GM19023 (cell line): ENCODE measurements around the gene TAOK3.
"Not testable (repeated sequence)": the region's sequence is repeated elsewhere in the genome, so short reads cannot be mapped to it uniquely, and the experiment has no call there.

Experiments used
- ATAC-seq: cut with Tn5 transposase; IDR thresholded peaks from one replicate; pipeline ENCODE4 v1.9.1; 2021; ENCODE audit warnings: mild to moderate bottlenecking, moderate library complexity; ENCODE audit not compliant: unreplicated experiment

The TAOK3 gene

DNA sequence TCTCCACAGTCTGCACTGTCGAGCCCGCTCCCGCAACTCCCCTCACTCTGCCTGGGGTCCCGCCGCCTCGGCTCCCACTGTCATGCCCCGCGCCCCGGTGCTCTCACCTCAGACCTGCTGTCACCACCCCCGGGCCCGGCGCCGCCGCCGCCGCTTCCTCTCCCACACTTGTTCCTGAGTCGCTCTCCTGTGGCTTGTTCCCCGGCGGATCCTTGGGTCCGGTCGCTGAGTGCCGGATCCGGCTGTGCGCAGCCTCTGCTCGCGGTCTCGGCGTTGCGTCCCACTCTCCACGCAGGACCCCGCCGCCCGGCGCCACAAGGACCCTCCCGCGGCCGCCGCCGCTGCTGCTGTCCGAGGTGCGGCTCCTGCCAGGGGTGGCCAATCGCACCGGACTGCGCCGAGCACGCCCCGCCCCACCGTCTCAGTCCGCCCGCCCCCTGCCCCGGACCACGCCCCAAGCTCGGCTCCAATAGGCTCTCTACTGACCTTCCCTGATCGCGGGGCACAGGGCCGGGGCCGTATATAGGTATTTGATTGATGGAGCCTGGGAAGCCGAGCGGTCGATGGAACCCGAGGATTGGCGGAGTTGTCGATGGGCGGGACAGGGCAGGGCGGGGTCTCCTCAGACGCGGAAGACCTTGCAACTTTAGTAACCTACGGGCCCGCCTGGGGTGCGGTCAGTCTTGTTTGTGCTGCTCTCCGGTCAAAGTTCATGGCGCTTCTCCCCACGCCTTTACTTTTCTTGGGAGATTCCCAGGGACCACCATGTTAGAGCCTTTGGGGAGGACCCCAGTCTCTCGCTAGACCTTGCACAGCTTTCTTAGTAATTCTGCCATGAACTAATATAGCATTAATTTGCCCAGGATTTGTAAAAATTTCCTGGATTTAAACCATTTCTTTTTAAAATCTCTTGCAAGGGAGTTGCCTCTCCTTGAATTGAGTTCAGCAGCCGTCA, at the start of gene TAOK3:
Gene TAOK3, minus strand, starts transcription at position 367 of the 955 bp plus-strand sequence. CDS start 117,340 bp downstream, outside the sequence.
- ATAC-seq, result peak; percentile 80

DNA sequence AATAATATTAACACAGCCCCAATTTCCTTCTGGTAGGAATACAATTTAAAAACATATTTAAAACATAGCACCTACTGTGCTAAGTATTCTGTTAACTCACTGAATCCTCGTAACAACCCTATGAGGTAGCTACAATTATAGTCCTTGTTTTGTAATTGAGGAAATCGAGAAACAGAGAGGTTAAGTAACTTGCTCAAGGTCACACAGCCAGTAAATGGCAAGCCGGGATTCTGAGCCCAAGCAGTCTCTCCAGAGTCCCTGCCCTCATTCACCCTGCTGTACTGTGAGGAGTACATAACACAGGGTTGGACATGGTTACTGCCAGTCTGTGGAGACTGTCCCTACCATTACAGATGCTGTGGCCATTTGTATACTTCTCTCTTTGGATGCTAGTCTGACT, 48.0 kb upstream of the TAOK3 start:
- ATAC-seq, result no peak

GRCh38 chr12:118418385-118419057, 45.8 kb upstream of the TAOK3 start:
- no peak for ATAC-seq

DNA sequence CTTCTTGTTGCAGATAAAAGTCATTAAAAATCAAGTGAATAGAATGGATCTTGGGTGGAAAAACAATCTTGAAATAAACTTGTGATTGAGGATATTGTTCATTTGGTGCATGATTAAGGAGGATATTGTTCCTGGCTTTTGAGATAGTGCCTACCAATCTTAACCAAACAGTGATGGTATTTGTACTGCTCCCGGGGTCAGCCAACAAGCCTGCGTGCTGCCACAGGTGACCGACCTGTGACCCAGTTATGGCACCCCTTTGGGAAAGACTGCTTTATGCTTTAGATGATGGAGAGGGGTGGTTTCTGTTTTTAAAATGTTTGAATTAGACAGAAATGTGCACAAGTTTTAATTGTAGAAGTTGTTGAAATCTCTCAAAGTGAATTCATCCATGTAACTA, 45.2 kb upstream of the TAOK3 start:
- no peak for ATAC-seq

DNA sequence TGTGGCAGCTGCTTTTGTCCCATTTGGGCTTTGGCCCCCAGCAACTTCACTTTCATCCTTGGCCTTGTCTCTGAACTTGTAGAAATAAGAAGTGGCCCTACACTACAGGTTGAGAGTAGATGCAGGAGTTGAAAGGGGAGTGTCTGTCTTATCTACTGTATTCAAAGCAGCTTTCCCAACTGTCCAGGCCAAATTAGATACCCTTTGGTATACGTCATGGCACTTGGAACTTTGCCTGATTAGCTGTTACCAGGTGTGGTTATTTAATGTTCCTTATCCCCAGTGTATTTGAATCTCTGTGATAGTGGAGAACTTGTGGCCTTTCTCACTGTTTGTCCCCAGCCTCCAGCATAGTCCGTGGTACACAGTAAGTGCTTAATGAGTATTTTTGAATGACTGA, 37.1 kb upstream of the TAOK3 start:
- no peak for ATAC-seq

DNA sequence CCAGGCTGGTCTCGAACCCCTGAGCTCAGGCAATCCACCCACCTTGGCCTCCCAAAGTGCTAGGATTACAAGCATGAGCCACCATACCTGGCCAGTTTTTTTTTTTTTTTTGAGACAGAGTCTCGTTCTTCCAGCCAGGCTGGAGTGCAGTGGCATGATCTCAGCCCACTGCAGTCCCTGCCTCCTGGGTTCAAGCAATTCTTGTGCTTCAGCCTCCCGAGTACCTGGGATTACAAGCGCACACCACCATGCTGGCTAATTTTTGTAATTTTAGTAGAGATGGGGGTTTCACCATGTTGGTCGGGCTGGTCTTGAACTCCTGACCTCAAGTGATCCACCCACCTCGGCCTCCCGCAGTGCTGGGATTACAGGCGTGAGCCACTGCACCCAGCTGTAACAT, 35.5 kb upstream of the TAOK3 start:
- ATAC-seq, result not testable (repeated sequence)

DNA sequence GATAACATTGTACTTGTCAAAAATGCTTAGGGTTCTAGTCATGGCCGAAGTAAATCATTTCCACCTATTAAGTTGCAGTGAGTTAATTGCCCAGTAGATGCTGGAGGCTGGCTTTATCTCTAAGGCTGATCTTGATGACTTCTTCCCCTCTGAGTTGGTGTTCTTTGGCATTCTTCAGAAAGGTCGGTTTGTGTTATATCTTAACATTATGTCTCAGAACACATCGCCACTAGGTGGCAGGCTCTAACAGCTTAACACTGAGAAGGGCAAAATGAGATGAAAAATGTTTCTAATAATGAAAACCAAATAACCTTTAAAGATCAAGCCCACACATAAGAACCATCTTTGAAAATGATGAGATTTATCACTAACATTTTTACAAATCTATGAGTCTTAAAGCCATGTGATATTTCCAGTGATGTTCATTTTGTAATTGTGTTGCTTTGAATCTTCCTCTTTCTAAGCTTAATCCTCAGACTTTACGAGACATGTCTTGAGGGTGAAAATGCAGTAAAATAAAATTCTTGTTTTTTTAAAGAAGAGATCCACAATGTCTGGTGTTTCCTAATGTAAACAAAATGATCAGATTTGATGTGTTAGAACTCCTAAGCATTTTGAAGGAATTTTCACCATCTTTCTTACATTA, 32.3 kb upstream of the TAOK3 start:
- ATAC-seq, result no peak

GRCh38 chr12:118402251-118402650, 29.5 kb upstream of the TAOK3 start:
- ATAC-seq, result no peak

- ATAC-seq, result no peak
Observed at GRCh38 chr12:118398940-118399339, 26.2 kb upstream of the TAOK3 start.

GRCh38 chr12:118398524-118398923, 25.8 kb upstream of the TAOK3 start:
- no peak for ATAC-seq

- no peak for ATAC-seq
Observed at GRCh38 chr12:118397708-118398440, 25.2 kb upstream of the TAOK3 start.

DNA sequence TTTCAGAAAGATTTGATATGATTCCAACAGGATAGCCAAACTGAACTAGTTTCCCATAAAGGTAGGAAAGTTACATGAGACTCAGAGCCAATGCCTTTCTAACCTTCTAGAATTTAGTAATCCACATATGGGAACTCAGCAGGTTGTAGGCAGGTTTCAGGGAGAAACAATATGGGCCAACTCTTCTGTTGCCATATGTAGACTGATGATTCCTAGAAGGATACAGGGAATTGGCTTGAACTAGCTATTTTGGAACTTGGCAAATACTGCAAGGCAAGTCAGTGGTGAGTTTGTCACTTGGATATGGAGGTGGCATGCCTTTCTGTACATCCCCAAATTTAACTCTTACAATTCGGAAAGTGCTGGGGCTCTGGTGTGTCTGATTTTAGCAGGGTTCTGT, 19.1 kb upstream of the TAOK3 start:
- ATAC-seq, result no peak

DNA sequence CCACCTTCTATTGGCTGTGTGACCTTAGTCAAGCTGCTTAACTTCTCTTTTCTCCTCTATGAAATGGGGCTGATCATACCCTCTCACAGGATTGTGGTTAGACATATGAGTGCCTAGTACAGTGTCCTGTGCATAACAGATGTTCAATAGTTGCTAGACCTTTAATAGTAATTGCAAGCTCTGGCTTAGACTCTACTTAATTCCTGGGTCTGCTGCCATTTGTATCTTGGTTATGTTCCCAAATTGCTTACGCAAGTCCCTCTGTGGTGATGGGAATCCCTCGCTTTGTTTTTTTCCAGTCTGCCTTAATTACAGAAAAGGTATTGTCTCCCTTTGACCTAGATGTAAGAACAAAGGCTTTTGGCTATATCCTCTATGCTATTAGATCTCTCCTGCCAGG, 18.7 kb upstream of the TAOK3 start:
- no peak for ATAC-seq

- no peak for ATAC-seq
Observed at GRCh38 chr12:118377884-118378470, 5.3 kb upstream of the TAOK3 start.

GRCh38 chr12:118377021-118377883, 4.5 kb upstream of the TAOK3 start:
- no peak for ATAC-seq

DNA sequence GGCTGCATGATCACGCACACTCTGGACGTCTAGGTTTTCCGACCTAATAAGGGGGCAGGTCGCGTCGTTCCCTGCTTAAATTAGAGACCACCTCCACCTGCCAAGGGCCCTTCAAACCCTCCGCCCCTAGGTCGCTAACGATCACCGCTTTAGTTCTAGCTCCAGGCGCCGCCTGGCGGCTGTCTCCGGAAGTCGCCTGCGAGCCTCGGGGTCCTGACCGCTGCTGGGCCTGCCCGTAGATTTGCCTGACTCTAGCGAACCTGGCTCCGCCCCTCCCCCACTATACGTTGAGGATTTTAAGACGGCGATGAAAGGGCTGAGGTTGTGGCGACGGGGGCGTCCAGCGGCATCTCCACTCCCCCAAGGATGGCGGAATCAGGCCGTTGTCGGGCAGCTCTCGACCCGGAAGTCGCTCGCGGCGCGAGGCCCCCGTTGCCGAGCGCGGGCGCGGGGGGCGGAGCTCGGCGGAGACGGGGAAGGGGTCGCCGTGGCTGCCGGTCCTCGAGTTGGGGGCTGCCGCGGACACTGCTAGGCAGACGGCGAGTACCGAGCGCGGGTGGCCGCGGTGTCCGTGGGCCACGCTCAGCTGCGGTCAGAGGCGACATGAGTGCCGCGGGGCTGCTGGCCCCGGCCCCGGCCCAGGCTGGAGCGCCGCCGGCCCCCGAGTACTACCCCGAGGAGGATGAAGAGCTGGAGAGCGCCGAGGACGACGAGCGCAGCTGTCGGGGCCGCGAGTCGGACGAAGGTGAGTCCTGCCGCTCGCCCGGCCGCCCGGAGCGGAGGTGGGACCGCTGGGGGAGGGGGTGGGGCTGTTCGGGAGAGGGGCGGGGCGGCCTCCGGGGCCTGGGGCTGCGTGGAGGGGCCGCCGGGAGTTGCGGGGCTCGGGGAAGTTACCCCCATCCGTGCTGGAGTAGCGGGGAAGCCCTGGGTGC, 3.6 kb upstream of the TAOK3 start, which contains the start of gene SUDS3:
Gene SUDS3, plus strand, starts transcription at position 467 of the 932 bp plus-strand sequence. Its CDS starts 137 bp downstream, at position 604.
- ATAC-seq, result no peak

- ATAC-seq, result no peak
Observed at GRCh38 chr12:118375348-118375747, 2.6 kb upstream of the TAOK3 start.

DNA sequence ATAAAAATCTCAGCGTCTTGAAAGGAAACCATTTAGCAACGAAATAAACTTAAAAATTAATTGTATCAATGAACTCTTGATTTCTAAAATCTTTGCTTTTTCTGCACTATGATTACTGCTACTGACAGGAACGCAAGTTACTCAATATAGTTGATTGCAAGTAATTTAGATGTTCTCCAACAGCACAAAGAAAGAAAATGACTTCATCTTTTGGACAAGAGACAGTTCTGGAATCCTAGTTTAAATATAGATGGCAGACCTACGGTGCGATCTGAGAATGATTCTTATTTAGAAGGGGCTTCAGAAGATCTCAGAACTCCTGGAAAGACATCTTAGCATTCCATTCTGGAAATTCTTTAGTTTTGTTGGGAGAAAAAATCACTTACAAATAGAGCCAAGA, 2.2 kb upstream of the TAOK3 start:
- no peak for ATAC-seq
